Keratinocyte (primary cell): ENCODE results near the gene RPS27A.

Source experiments
- CTCF ChIP-seq, 3 experiments: IDR thresholded peaks in 1 of 3; conservative IDR thresholded peaks in 1 of 3; optimal IDR thresholded peaks in 1 of 3; 2 replicates in 2 of 3; 3 replicates in 1 of 3; pipeline versions ENCODE3 to v1.5.1; 2011; ENCODE audit warnings: low read length in 3 of 3, mild to moderate bottlenecking in 3 of 3, moderate library complexity in 2 of 3, control low read depth in 1 of 3, inconsistent platforms in 1 of 3; ENCODE audit not compliant: insufficient read depth in 2 of 3; ENCODE audit errors: extremely low read depth in 1 of 3
- EZH2 ChIP-seq: IDR thresholded peaks from one replicate; pipeline ENCODE4 v1.6.1; 2012; ENCODE audit warnings: inconsistent platforms, mild to moderate bottlenecking, low read length, moderate library complexity

- TF ChIP-seq CTCF (optimal IDR thresholded peaks at IDR 0.05 in 1 of 3, IDR thresholded peaks at IDR 0.05 in 1 of 3, conservative IDR thresholded peaks at IDR 0.05 in 1 of 3; ENCODE audit: extremely low read depth in 1 of 3, insufficient read depth in 2 of 3, low read length in 3 of 3) (no peak), EZH2 (no peak)
Measured at GRCh38 chr2:55239656-55240222, 7.3 kb downstream of the RPS27A start.
